OCI-LY3 (cell line): ENCODE results near the gene CNNM2.
"Not testable (repeated sequence)": the region's sequence is repeated elsewhere in the genome, so short reads cannot be mapped to it uniquely, and the experiment has no call there.

Experiments used
- CTCF ChIP-seq: fragments of 200-600, 300-600 bp; sonication (generic); IDR thresholded peaks from 2 replicates; pipeline ENCODE4 v1.5.1; 2014; ENCODE audit warnings: antibody characterized with exemption, low read length, low read depth
- EZH2phosphoT487 ChIP-seq: fragments of 200-600 bp; shearing (Covaris generic); IDR thresholded peaks from 2 replicates; pipeline ENCODE4 v1.6.1; 2018; ENCODE audit warnings: antibody characterized with exemption, mixed run types, low read depth

DNA sequence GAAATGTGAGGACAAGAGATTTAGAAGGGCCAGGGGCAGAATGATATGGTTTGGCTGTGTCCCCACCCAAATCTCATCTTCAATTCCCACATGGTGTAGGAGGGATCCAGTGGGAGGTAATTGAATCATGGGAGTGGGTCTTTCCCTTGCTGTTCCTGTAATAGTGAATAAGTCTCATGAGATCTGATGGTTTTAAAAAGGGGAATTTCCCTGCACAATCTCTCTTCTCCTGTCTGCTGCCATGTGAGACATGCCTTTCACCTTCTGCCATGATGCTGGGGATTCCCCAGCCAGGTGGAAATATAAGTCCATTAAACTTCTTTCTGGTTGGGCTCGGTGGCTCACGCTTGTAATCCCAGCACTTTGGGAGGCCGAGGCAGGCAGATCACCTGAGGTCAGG, 217.1 kb downstream of the CNNM2 start:
- TF ChIP-seq CTCF, EZH2phosphoT487: not testable (repeated sequence)
